ENCODE measurements around the gene METAP2.
"Not testable (repeated sequence)": the region's sequence is repeated elsewhere in the genome, so short reads cannot be mapped to it uniquely, and the experiment has no call there.

Gene METAP2

GRCh38 chr12:95473884-95474659 lies at the start of gene METAP2:
Gene METAP2, plus strand, starts transcription at chr12:95474152. Its CDS starts 28 bp downstream, at chr12:95474180.
- peak; percentile 97 for DNase-seq (ENCODE audit: low read depth)

GRCh38 chr12:95424271-95424994 lies 49.5 kb upstream of the METAP2 start:
- no peak for DNase-seq (ENCODE audit: low read depth)

DNA sequence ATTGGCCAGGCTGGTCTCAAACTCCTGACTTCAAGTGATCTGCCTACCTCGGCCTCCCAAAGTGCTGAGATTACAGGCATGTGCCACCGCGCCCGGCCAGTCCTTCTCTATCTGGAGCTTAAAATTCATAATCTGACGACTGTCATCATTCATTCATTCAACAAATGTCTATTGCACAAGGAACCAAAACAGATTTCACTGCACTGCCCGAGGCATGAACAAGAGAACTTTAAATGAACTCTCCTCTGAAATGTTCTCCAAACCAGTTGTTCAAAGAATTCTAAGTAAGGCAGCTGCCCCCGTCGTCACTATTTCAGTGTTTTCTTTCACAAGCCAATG lies 44.8 kb upstream of the METAP2 start:
- no peak for DNase-seq (ENCODE audit: low read depth)

- DNase-seq (ENCODE audit: low read depth) = no peak
Measured at GRCh38 chr12:95431120-95431519, 42.8 kb upstream of the METAP2 start.

GRCh38 chr12:95435355-95435754 lies 38.6 kb upstream of the METAP2 start:
- DNase-seq (ENCODE audit: low read depth) = no peak

DNA sequence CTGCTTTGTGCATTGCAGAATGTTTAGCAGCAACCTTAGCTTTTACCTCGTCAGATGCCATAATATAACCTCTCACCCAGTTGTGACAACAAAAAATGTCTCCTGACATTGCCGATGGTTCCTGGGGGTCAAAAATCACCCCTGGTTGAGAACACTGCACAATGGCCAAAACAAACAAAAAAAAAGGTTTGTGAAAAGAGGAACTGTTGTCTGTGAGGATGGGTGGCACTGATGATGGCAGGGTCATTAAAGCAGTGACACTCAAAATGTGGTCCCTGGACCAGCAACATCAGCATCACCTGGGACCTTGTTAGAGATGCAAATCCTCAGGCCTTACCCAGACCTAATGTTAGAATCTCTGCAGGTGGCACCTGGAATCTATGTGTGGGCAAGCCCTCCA lies 36.4 kb upstream of the METAP2 start:
- no peak for DNase-seq (ENCODE audit: low read depth)

DNA sequence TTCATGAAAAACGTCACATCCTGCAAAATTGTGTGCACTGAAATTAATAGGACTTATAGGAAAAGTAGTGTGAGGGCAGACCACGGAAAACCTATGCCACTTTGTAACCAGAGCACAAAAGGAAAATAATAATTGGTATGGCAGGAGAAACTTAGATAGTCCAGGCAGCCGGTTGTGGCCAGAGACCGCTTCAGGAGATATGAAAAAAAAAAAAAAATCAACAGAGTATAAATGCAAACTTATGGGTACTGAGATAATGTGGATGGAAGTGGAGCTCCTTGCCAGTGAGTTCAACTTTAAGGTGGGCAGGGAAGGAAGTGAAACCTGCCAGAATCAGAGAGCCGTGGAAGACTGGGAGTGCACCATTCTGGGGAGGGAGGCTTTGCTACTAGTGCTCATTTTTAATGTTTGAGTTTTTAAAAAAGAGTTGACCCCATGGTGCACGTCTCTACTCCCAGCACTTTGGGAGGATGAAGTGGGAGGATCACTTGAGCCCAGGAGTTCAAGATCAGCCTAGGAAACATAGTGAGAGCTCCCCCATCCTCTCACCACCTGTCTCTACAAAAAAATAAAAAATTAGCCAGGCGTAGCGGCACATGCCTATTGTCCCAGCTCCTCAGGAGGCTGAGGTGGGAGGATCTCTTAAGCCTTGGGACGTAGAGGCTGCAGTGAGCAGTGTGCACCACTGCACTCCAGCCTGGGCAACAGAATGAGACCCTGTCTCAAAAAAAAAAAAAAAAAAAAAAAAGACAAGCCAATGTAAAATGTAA lies 34.3 kb upstream of the METAP2 start:
- no peak for DNase-seq (ENCODE audit: low read depth)

DNA sequence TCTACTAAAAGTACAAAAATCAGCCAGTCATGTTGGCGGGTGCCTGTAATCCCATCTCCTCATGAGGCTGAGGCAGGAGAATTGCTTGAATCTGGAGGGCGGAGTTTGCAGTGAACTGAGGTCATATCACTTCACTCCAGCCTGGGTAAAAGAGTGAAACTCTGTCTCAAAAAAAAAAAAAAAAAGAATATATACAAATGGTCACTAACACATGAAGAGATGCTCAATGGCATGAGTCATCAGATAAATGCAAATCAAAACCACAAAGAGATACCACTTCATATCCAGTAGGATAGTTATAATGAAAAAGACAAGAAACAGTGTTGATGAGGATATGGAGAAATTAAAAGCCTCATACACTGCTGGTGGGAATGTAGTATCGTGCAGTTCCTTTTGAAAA lies 33.6 kb upstream of the METAP2 start:
- DNase-seq (ENCODE audit: low read depth) = peak; percentile 67

- no peak for DNase-seq (ENCODE audit: low read depth)
Measured at GRCh38 chr12:95443459-95443858, 30.5 kb upstream of the METAP2 start.

DNA sequence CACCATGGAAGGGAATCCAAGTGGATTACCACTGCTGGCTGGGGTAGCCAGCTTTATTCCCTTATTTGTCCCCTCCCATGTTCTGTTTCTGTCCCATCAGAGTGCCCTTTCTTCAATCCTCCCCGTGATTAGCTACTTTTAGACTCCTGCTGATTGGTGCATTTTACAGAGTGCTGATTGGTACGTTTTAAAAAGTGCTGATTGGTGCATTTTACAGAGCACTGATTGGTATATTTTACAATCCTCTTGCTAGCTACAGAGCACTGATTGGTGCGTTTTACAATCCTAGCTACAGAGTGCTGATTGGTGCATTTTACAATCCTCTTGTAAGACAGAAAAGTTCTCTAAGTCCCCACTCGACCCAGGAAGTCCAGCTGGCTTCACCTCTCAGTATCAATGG lies 28.9 kb upstream of the METAP2 start:
- DNase-seq (ENCODE audit: low read depth) = not testable (repeated sequence)

DNA sequence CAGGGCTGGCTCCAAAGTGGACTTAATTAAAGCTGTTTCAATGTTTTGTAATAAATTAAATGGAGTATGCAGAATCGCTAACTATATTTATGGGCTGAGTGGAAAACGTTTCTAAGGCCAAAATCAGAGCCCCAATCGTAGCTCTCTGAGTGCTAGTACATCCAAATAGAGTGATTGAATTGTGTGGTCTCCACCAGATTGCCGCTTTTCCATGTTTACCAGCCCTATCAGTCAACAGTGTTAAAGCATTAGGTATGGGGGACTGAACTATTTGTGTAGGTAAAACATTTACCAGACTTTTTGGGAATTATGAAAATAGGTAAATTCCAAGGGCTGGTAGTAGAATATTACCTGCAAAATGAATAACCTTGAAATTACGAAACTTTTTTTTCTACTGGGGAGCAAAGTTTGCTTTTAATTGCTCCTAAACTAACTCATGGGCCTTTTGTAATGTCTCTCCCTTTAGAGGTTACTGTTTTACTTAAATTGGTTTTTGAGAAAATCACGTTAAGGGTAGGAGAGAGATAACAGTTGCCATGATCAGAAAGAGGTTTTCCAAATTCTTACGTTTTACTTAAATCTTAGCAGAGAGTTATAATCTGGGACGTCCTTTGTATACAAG lies 28.0 kb upstream of the METAP2 start:
- no peak for DNase-seq (ENCODE audit: low read depth)

GRCh38 chr12:95446506-95446900 lies 27.4 kb upstream of the METAP2 start:
- no peak for DNase-seq (ENCODE audit: low read depth)

GRCh38 chr12:95449656-95450055 lies 24.3 kb upstream of the METAP2 start:
- not testable (repeated sequence) for DNase-seq (ENCODE audit: low read depth)

DNA sequence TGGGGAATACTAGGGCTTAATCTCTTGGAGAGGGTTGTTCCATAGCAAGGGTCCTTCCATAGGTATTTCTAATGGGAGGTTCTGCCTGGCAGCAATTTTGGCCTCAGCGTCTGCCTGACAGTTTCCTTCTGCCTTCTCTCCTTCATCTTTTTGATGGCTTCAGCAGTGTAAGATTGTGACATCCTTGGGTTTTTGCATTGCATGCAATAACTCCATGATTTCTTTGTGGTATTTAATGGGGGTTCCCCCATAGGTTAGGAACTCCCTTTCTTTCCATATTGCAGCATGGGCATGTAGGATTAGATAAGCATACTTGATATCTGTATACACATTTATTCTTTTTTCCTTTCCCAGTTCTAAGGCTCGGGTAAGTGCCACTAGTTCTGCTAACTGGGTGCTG lies 21.5 kb upstream of the METAP2 start:
- DNase-seq (ENCODE audit: low read depth) = not testable (repeated sequence)

DNA sequence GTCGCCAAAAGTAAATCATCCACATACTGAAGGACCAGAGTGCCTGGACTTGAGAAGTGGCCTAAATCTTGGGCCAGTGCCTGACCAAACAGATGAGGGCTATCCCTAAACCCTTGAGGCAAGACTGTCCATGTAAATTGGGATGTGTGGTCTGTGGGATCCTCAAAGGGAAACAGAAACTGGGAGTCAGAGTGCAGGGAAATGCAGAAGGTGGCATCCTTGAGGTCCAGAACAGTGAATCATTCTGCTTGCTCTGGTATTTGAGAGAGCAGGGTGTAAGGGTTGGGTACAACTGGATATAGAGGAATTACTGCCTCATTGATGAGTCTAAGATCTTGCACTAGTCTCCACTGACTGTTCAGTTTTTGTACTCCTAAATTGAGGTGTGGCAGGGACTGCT lies 20.1 kb upstream of the METAP2 start:
- DNase-seq (ENCODE audit: low read depth) = peak; percentile 68

DNA sequence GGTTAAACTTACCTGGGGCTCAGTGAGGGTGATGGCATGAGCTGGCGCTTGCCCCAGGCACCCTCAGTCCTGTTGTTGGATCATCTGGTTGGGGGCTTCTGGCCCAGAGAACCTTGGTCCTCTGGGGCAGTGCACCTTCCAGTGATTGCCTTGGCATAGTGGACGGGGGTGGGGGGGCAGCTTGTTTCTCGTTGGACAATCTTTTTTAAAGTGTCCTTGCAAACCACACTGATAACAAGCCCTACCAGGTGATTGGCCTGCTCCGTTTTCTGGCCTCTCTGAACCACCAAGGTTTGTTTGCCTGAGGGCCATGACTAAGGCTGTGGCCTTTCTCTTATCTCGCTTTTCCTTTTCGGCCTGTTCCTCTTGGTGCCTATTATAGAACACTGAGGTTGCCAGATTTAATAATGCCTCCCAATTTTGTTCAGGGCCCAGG lies 19.2 kb upstream of the METAP2 start:
- DNase-seq (ENCODE audit: low read depth) = not testable (repeated sequence)

GRCh38 chr12:95457605-95458004 lies 16.3 kb upstream of the METAP2 start:
- DNase-seq (ENCODE audit: low read depth) = not testable (repeated sequence)

DNA sequence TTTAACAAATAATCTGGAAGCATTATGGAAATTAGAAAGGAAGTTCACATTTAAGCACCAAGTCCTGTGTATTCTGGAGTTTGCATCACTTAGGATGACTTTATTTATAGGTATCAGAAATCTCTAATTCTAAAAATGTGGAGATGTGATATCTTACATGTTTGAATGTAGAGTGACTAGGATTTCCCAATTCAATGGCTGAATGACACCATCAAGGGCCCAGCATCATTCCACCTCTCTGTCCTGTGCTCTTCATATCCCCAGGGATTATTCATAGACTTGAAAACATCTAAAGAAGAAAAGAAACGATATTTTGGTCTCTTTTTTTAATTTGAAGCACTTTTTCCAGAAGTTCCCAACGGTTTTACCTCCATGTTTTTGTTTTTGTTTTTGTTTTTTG lies 15.2 kb upstream of the METAP2 start:
- no peak for DNase-seq (ENCODE audit: low read depth)

DNA sequence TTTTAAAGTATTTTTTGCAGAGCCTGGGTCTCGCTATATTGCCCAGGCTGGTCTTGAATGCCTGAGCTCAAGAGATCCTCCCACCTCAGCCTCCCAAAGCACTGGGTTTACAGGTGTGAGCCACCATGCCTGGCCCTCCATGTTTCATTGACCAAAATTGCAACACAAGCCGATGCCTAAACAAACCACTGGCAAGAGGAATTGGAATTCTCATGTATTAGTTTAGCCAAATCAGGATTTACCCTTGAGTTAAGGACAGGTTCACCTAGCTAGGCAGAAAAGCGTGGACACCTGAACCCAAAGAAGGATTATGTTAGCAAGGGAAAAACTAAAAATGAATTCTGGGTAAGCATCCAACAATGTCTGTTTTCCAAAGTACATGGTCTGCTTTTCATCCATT lies 14.6 kb upstream of the METAP2 start:
- DNase-seq (ENCODE audit: low read depth) = no peak

DNA sequence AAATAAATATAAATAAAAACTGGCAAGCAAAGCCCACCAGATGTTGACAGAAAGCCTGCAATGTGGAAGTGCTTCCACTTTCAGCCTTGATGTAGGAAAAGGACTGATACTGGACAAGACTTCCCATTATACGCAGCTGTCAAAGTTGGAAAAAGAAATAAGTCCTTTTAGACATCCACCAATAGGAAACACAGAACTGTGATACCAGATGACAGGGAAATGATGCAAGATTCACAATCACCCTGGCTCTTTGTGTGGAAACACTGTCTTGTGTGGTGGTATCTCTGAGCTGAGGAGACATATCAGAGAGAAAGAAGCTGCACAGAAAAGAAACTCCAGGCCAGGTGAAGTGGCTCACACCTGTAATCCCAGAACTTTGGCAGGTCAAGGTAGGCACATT lies 13.8 kb upstream of the METAP2 start:
- DNase-seq (ENCODE audit: low read depth) = no peak

GRCh38 chr12:95460896-95461295 lies 13.1 kb upstream of the METAP2 start:
- DNase-seq (ENCODE audit: low read depth) = no peak

- no peak for DNase-seq (ENCODE audit: low read depth)
Measured at GRCh38 chr12:95462081-95462480, 11.9 kb upstream of the METAP2 start.
